Calu3 (cell line): ENCODE results near the gene ACVR1B. TPM values are rescaled to one million over a fixed set of nuclear protein-coding genes. Genes with fewer than 3 reads are reported as not detected.

Experiments used
- BruUV-seq: library from RNA; stranded (reverse); fragments of 400-500 nt; replicated peaks from 2 replicates; lab custom pipeline; 2021; lab: Mats Ljungman, UMichigan
- CTCF ChIA-PET: fragments of 300-600 bp; sonication (Branson Sonifier 250); formaldehyde crosslinking; loops from one replicate; lab custom pipeline; 2022; ENCODE audit warnings: antibody characterized with exemption; lab: Charles Lee
- DNase-seq: peaks from one replicate; pipeline ENCODE4 v3.0.0; 2022
- H3K27ac Mint-ChIP-seq: one replicate; pipeline ENCODE4 v1.8.0; 2022; ENCODE audit warnings: mixed read lengths; ENCODE audit not compliant: unreplicated experiment
- H3K27me3 Mint-ChIP-seq: one replicate; pipeline ENCODE4 v1.8.0; 2022; ENCODE audit warnings: mixed read lengths; ENCODE audit not compliant: unreplicated experiment
- H3K36me3 Mint-ChIP-seq: one replicate; pipeline ENCODE4 v1.8.0; 2022; ENCODE audit warnings: mild to moderate bottlenecking, moderate library complexity, mixed read lengths; ENCODE audit not compliant: insufficient read depth, unreplicated experiment
- H3K4me1 Mint-ChIP-seq: one replicate; pipeline ENCODE4 v1.8.0; 2022; ENCODE audit warnings: mild to moderate bottlenecking, low read depth, mixed read lengths; ENCODE audit not compliant: unreplicated experiment
- H3K4me3 Mint-ChIP-seq: one replicate; pipeline ENCODE4 v1.8.0; 2022; ENCODE audit warnings: mild to moderate bottlenecking, low read depth, moderate library complexity, mixed read lengths; ENCODE audit not compliant: unreplicated experiment
- H3K9me3 Mint-ChIP-seq: one replicate; pipeline ENCODE4 v1.8.0; 2022; ENCODE audit warnings: low read depth, mixed read lengths; ENCODE audit not compliant: unreplicated experiment
- CTCF ChIP-seq: fragments of 200-600 bp; IDR thresholded peaks from one replicate; pipeline ENCODE4 v1.8.0; 2022; ENCODE audit warnings: antibody characterized with exemption; ENCODE audit not compliant: unreplicated experiment
- intact Hi-C: fragments of 100-400 bp; cut with micrococcal nuclease; formaldehyde crosslinking; loops from one replicate; pipeline ENCODE4 v1.10.0; 2022; ENCODE audit not compliant: unreplicated experiment
- total RNA-seq: library from RNA; stranded (reverse); gene quantifications from 2 replicates; pipeline ENCODE4 v1.2.3, GENCODE V29; 2022

ACVR1B gene
- total RNA-seq, 1 experiment from 2014 or later: 16.3 TPM

GRCh38 chr12:51915003-51915625 is 36.4 kb upstream of the ACVR1B start:
- H3K9me3 Mint-ChIP-seq: no peaks in the 10 kb centered on the region
- no peak overlapping the region for H3K4me3 Mint-ChIP-seq
- CTCF ChIA-PET: no interaction called here
- DNase-seq: no peak
- BruUV-seq: no TSS peak
- no peak overlapping the region for H3K27ac Mint-ChIP-seq
- intact Hi-C loops: no loop called here
- H3K27me3 Mint-ChIP-seq: peaks cover 29% of the 10 kb centered on the region
- no peak for TF ChIP-seq CTCF
- no peaks in the 10 kb centered on the region for H3K4me1 Mint-ChIP-seq
- H3K36me3 Mint-ChIP-seq: no peaks in the 10 kb centered on the region

GRCh38 chr12:51915951-51916350 is 35.5 kb upstream of the ACVR1B start:
- peaks cover 29% of the 10 kb centered on the region for H3K27me3 Mint-ChIP-seq

GRCh38 chr12:51917041-51917590 is 34.4 kb upstream of the ACVR1B start:
- CTCF ChIA-PET: no interaction called here
- H3K36me3 Mint-ChIP-seq: no peaks in the 10 kb centered on the region
- intact Hi-C loops: no loop called here
- no peak for DNase-seq
- peaks cover 20% of the 10 kb centered on the region for H3K27me3 Mint-ChIP-seq
- BruUV-seq: no TSS peak
- H3K9me3 Mint-ChIP-seq: no peaks in the 10 kb centered on the region
- H3K4me3 Mint-ChIP-seq: no peak overlapping the region
- TF ChIP-seq CTCF: no peak
- H3K4me1 Mint-ChIP-seq: no peaks in the 10 kb centered on the region
- H3K27ac Mint-ChIP-seq: no peak overlapping the region

More at GRCh38 chr12:51915951-51916350, 35.5 kb upstream of the ACVR1B start:
- H3K36me3 Mint-ChIP-seq: no peaks in the 10 kb centered on the region
- CTCF ChIA-PET: no interaction called here
- no peak overlapping the region for H3K4me3 Mint-ChIP-seq
- no peak for TF ChIP-seq CTCF
- H3K4me1 Mint-ChIP-seq: no peaks in the 10 kb centered on the region
- no TSS peak for BruUV-seq
- no peaks in the 10 kb centered on the region for H3K9me3 Mint-ChIP-seq
- DNase-seq: no peak
- intact Hi-C loops: no loop called here
- no peak overlapping the region for H3K27ac Mint-ChIP-seq

GRCh38 chr12:51917746-51918453 is 33.6 kb upstream of the ACVR1B start:
- Mint-ChIP-seq H3K27ac (no peak overlapping the region), H3K9me3 (no peaks in the 10 kb centered on the region), H3K27me3 (peaks cover 13% of the 10 kb centered on the region), H3K4me3 (no peak overlapping the region), H3K36me3 (no peaks in the 10 kb centered on the region), H3K4me1 (no peaks in the 10 kb centered on the region)
- DNase-seq: no peak
- no TSS peak for BruUV-seq
- no peak for TF ChIP-seq CTCF
- CTCF ChIA-PET: no interaction called here
- intact Hi-C loops: no loop called here
